Hematopoietic multipotent progenitor cell treated with erythropoietin and hydrocortisone succinate and interleukin-3 and kit ligand, for 17 days (in vitro differentiated cells): Measurements from ENCODE around the gene UEVLD.

Experiments used
- DNase-seq: peaks from one replicate; pipeline ENCODE4 v3.0.0-alpha.2; 2015; ENCODE audit warnings: low spot score

Gene UEVLD

DNA sequence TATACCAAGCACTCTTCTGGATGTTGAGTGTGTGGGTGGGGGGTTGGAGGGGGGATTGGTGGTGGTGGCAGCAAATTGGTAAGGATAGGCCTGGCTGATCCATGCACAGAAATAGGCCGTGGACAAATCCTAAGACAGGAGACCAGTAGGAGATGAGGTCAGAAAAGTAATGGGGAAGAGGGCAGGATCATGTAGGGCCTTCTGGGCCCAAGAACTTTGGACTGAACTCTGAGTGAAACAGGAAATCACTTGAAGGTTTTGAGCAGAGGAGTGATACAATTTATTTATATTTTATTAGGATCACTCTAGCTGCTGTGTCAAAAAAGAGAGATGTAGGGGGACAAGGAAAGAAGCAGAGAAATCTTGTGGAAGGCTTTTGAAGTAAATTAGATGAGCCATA lies 90.5 kb downstream of the UEVLD start:
- DNase-seq: no peak

DNA sequence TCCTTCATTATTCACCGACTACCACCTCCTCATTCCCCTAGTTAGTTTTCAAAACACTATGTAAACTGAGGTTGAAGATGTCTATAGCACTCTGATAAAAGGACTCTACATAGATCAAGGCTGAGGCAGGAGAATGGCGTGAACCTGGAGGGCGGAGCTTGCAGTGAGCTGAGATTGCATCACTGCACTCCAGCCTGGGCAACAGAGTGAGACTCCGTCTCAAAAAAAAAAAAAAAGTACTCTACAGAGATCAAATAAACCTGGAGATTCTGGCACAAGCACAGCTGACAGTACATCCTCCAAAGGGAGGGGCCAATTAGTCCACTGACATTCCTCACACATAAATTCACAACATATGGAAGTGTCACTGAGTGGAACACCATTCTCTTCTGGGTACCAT lies 92.8 kb downstream of the UEVLD start:
- DNase-seq: no peak

DNA sequence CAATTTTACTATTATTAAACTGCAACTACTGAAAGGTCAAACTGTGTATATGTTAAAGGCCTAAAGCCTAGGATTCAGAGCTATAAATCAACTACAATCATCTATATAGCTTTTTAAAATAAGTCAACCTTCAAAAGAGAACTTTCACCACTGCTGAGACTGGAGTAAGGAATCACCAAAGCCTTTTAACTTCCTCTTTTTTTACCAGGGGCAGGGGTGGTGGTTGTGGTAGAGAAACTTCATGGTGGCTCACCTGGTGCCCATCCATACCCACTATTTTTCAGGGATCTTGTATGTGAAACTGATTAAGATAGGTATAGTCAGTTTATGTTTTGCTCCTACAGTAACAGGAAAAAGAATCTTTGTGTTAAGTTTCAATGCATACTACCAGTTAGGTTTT lies 93.3 kb downstream of the UEVLD start:
- DNase-seq: no peak

DNA sequence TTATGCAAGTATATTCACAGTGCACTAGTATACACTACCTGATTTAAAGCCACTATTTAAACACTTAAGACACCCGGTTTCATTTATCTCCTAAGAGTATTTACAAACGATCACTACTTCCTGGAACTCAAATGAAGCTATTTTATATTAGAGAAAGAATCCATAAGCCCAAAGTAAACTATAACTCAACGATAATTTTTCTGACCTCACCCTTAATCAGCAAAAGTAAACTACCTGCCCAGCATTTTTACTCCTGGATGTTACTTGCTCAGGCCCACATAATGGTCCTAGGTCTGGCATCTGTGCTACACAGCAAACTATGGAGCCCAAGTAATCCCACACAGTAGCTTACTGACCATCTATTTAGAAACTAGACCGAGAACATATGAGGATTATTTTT lies 95.2 kb downstream of the UEVLD start:
- no peak for DNase-seq

DNA sequence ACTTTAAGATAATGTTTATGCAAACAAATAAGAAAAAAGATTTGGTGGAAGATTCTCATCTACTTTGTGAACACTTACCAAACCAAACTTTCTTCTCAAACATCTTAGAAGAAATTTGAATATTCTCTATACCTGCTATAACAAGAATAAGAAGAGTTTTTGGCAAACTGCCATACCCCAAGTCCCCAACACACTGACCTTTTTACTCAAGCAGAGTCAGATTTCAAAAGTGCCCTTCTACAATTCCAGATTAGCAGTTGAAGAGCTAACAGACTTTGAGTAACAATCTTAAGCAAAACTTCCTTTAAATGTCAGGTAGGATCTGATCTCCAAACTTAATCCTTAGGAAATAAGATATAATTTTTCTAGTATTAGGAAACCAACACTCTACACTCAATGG lies 95.6 kb downstream of the UEVLD start:
- no peak for DNase-seq

DNA sequence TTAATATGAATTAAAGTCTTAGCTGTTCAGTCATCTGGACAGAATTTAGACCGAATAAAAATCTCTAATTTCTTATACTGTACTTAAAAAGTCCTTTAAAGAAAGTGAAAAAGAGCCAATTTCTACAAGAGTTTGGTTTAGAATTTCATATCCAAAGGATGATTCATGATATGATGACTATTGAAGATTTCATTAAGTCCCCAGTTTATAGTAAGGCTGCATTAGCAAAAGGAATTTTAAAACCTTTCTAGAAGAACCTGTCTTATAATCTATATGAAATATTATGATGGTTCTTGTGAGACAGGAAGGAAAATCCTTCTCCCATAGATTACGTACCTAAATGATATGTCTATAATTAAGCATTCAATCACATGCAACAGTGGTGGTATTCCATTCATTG lies 96.6 kb downstream of the UEVLD start:
- DNase-seq: no peak

DNA sequence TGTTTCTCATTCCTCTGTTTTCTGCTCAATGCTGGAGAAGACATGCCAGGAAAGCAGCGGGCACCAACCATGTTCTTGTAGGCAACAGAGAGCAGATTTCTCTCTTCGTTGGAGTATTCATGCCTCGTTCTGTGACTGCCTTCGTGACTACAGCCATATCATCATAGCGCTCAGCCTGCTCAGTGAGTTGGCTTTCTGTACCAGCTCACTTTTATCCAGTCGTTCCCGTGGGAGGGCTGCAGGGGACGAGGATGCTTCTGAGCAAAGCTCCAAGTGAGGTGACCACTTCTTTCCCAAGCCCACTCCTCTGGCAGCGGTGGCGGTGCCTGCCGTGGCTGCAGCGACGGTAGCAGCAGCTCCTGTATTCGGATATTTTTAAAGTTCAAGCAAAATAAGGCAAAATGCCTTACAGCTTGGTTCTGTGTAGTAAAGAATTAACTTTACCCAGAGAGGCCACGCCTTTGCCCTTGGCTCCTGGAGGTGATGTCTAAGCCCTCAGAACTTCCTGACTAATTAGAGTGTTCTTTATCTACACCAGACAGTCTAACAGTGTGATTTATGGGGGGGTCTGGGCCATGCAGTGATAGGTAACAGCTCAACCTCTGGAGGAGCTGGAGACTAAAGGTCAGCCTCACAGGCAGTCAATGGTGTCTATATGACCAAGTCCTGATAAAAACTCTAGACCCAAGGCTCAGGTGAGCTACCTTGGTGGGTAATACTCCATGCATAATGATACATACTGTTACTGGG lies 97.6 kb downstream of the UEVLD start:
- no peak for DNase-seq

DNA sequence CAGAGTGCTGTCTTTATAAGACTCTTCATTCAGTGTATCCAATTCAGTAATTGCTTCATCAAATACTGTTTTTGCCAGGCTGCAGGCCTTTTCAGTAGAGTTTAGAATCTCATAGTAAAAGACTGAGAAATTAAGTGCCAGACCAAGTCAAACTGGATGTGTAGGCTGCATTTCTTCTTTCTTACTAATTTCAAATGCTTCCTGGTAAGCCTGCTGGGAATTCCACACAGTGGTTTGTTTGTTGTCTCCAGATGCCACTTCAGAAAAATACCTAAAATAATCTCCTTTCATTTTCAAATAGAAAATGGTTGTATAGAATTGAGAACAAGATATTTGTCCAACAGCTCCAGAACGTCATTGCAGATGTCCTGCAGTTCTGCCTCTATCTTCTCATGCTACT lies 98.2 kb downstream of the UEVLD start:
- no peak for DNase-seq

DNA sequence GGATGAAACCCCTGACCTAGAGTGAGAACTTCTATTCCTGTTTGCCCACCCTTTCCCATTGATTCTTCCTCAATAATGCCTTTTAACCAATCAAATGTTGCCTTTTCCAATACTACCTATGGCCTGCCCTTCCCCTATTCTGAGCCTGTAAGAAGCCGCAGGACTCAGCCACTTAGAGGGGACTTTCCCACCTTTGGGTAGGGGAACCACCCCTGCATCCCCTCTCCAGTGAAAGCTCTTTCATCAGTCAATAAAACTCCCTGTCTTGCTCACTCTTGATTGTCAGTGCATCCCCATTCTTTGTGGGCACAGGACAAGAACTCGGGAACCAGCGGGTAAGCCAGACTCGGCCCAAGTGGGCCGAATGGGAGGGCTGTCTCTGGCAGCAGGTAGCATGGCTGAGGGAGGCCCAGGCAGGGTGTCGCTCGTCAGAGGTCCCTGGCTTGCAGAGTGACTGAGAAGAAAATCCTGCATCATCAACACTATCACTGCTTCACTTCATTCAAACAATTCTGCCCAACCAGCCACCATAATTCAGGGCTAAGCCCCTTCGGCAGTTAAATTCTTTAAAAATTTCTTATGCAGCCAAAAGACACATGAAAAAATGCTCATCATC lies 102.5 kb downstream of the UEVLD start:
- no peak for DNase-seq
